ENCODE measurements around the gene IL18BP.

The IL18BP gene

DNA sequence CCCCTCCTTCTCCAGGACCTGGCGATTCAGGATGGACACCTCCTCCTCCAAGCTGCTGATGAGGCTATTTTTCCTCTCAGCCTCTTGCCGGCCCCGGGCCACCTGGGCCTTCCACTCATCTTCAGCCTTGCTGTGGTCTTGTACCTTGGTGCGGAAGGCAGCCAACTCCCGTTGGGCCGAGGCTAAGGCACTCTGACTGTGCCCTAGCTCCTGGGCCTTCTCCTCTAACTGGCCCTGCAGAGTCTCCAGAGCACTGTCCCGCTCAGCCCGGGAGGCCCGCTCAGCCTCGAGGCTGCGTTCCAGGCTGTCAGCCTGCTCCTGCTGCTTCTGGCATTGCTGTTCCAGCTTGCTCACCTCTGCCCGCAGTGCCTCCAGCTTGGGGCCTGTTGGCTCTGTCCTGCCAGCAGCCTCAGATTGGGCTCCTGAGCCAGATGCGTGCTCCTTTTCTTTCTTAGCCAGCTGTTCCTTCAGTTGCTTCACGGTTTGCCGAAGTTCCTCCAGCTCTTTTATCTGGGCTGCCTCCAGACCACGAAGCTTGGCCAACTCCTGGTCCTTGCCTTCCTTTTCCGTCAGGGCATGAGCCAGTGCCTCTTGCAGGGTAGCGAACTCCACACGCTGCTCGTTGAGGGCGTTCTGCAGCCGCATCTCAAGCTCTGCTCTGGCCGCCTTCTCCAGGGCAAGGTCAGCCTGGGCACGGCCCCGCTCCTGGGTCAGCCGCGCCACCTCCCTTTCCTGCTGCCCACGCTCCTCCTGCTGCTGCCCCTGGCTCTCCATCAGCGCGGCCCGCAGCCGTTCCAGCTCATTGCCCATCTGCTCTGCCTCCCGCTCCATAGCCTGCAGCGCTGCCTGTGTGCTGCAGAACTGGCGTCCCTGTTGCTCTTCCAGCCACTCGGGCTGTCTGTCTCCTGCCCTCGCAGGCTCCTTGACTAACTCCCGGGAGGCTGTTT is 15.3 kb downstream of the IL18BP start:
- no peak for DNase-seq

DNA sequence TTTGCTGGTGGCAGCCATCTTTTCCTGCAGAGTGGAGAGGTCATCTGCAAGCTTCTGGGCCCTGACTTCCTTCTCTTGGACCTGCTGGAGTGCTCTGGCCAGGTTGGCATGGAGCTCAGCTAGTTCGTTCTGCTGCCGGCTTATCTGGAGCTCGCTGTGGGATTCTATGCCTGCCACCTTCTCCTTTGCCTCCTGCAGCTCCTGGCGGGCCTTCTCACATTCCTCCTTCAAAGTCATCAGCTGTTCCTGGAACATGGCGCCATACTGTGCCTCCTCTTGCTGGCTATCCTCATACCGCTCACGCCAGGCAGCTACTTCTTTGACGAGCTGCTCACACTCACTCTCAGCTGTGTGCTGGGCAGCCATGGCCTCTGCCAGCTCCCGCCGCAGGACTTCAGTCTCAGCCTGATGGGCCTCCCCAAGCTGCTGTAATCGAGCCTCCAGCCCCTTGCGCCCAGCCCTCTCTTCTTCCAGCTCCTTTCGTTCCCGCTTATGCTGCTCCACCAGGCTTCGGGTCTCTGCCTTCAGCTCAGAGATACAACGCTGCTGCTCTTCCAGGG is 16.1 kb downstream of the IL18BP start:
- no peak for DNase-seq

DNA sequence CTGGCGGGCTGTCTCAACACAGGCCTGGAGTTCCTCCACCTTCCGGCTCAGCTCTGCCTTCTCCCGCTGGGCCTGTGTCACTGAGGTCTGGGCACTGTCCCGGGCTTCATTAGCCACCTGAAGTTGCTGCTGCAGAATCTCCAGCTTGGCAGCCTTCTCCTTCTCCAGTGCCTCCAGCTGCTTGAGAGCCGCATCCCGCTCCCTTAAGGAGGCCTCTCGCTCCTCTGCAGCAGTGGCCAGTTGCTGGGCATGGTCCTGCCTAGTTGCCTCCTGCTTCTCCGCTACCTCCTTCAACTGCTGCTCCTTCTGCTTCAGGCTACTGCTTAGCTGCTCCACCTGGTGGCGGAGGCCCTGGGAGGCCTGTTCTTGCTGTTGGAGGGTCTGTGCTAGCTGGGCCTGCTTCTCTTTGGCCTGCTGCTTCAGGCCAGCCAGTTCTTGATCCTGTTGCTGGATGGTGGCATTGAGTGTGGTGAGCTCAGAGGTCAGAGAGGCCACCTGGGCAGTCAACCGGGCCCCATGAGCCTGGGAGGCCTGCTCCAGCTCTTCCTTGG is 16.9 kb downstream of the IL18BP start:
- no peak for DNase-seq

DNA sequence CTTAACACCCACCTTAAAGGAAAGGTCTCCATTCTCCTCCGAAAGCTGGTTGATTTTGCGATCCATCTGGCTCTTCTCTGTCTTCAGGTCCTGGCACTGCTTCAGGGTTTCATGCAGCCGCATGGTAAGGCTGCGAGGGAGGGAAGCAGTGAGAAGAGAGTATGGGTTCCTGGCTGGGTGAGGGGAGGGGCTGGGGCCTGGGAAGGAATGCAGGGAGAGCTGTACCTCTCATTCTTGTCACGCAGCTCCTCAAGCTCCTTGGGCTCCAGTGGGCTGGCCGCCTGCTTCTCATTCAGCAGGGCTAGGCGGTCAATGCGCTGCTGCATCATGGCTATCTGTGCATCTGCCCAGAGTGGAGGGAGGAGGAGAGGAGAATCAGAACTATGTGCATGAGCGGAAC is 19.5 kb downstream of the IL18BP start:
- no peak for DNase-seq

DNA sequence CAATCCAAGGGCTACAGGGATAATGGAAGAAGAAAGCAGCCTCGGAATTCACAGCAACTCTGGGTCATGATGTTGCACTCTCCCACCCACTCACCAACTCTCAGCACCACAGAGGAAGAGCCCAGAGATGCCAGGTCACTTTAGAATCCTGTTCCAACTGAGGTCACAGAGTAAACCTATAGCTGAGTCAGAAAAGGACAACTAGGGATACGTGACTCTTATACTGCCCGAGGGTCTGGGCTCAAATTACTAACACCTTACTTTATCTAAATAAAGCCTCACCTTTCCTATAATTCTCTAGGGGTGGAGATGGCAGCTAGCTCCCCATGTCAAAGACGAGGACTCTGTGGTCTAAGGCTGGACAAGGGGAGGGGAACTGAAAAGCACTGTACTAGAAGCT is 24.6 kb downstream of the IL18BP start:
- no peak for DNase-seq

DNA sequence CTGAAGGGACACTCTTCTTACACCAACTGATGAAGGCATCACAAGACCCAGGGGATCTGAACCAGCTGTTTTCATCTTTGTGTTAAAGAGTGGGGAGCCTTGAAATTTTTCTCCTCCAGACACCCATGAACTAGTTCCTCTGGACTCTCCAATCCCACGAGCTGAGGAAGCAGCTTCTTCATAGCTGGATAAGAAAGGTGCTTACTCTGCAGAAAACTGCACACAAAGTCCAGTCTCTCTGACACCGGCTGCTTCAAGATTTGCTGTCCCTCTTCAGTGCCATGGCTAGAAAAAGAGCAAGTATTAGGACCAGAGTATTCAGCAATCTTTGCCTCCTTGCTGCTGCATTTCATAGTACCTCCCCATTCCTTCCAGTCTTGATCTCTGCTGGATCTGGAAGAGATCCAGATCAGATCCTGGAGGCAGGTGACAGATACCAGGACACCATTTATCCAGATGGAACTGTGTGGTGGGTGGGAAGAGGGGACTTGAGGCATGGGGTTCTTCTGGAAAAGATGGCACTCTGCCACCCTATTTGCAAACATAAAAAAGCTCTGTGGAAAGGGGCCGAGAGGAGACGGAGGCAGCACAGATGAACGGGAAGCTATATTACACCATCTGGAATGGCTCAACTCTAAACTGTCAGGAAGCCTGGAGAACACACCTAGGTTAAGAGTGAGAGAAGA is 25.5 kb downstream of the IL18BP start:
- no peak for DNase-seq

DNA sequence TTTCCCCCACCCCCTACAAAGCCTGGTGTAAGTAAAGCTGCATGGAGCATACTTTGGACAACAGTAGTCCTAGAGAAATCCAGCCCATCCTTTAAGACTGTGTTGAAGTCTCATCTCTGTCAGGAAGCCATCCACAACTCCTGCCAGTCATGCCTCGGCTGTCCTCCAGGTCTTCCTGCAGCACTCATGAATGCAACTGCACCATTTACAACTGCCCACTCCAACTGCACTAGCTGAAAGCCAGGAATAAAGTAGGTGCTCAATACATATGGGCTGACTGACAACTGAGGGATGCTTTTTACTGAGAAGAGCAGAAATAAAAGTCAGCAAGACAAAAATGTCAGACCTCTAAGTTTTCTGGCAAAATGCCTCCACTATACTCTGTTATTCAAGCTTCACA is 27.4 kb downstream of the IL18BP start:
- no peak for DNase-seq

DNA sequence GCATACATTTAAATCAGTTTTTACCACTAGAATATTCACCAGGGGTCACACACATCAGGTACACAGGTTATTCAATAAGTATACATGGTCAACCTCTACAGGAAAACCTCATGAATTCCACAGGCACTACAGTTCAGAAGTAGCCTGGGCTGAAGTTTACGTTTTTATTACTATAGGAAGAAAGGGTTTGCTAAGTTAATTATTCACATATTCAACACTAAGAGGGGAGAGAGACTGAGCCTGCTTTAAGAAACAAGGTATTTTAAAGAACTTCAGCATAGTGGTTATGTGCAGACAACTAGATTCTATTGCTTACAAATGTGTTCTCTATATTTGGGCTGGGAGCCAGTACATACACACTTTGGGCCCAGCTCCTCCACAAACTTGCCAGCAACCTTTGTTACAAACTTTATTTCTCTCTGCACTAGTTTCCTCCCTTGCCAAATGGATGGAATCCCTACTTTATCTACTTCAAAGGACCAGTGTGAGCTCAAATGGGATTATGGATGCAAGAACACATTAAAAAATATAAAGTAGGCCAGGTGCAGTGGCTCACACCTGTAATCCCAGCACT is 31.9 kb downstream of the IL18BP start:
- DNase-seq = no peak

DNA sequence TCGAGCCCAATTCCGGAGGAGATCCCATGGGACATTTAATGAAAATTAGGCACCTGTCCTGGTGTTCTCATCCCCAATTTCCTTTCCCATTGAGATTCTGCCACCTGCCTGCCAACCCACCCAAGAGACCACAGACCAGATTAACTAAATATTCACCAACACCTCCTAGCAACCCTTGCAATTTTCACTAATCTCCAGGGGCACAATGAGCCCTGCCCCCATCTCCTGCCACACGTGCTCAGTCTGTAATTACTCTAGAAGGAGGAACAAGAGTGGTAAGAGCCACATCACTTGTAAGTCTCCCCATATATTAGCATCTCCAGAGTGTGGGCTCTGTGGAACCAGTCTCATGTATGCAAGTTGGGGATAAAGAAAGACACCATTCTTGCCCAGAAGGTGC is 38.0 kb downstream of the IL18BP start:
- DNase-seq = no peak

DNA sequence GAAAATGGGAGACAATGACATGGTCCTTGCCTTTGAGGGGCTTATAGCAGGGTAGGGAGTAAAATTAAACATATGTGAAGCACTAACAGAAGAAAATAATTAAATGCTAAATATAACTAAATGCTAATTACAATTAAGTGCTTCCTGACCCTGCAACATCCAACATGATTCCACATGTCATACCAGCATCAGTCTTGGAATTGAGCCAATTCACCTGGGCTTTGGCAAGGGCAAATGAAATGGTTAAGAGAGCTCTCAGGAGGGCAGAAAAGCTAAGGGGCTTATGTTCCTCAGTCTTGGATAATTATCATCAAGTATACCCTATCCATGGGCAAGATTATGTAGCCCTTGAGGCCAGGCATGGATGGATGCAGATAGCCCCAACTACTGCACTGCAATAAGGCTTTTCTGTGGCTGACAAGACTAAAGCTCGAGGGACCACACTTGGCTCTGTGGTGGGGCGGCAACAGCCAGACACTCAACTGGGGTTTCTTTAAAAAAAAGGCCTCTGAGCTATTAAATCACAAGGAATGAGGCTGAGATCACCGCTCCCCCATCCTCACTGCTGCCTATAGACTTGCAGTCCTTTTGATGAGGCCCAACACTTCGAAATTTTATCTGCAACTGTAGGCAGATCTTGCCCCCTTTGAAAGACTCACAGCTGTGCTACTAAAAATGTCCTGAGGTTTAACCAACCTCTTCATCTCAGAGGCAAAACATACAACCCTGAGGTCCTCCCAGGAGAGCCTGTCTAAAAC is 39.0 kb downstream of the IL18BP start:
- no peak for DNase-seq

DNA sequence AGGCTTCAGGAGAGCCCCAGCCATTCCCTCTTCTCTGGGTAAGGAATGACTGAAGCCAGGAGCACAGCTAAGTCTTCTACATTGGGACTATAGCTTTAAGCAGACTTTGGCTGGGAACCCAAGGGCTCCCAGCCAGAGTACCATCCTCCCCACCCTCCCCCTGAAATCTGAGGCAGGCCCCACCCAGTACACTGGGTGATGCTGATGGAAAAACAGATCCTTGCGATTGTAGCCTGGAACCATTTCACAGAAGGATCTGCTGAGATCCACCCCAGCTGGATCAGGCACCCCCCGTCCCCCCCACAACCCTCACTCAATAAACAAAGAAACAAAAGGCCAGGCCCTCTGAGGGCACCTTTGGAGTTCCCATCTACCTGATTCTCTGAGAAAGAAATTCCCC is 39.8 kb downstream of the IL18BP start:
- no peak for DNase-seq

DNA sequence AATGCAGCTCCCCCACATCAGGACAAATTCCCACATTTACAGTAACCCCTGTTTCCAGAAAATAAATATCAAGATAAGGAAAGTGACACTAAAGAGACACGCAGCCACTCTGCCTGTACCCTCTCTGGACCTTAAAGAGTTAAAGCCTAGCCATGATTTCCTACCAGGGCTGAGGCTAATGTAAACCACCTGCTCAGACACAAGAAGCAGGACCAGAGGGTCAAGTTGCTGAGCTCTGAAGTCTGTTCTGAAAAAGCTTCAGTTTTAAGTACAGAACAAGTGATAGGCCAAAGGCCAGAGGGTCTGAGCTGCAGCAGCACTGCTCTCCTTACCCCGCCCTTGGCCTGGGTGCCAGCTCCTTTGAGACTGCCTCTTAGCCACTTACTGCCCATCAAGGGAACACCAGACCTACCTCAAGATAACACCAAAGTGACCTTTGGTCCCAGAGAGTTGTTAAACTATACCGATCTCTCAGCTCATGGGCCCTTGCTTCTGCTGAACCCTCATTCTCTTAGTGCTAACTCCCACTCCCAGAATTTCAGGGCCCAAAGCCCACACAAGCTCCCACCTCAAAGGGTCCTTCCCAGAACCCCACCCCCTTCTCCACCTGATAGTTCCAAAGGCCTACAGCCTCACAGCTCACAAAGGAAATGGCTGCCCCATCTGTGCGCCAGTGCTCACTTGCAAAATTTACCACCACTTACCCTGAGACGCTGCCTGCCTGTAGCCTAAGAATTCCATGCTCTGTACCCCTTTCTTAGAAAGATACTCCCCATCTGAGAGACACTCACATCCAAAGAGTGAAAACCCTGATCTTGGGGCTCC is 40.5 kb downstream of the IL18BP start:
- no peak for DNase-seq

DNA sequence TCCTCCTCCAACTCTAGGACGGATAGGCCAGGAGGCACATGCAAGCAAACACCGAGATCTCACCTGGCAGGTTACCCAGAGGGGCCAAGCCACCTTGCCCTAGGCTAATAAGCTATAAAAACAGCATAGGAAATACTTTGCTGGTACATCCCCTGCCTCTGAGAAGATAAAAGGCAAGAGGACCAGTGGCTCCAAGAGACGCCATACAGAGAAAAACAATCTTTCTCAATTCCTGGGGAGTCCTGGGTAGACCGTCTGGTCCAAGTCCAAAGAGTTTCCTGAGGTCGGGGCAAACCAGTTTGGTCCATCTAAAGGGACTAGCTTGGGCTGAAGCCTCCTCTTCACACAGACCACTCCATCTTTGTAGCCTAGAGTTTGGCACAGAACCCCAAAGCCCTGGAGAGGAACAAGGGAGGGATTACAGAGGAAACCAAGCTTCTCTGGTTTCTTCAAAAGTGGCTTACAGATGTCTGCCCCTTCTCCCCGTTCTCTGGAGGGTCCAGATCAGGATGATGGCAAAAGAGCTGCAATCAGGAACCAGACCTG is 41.2 kb downstream of the IL18BP start:
- DNase-seq = no peak

DNA sequence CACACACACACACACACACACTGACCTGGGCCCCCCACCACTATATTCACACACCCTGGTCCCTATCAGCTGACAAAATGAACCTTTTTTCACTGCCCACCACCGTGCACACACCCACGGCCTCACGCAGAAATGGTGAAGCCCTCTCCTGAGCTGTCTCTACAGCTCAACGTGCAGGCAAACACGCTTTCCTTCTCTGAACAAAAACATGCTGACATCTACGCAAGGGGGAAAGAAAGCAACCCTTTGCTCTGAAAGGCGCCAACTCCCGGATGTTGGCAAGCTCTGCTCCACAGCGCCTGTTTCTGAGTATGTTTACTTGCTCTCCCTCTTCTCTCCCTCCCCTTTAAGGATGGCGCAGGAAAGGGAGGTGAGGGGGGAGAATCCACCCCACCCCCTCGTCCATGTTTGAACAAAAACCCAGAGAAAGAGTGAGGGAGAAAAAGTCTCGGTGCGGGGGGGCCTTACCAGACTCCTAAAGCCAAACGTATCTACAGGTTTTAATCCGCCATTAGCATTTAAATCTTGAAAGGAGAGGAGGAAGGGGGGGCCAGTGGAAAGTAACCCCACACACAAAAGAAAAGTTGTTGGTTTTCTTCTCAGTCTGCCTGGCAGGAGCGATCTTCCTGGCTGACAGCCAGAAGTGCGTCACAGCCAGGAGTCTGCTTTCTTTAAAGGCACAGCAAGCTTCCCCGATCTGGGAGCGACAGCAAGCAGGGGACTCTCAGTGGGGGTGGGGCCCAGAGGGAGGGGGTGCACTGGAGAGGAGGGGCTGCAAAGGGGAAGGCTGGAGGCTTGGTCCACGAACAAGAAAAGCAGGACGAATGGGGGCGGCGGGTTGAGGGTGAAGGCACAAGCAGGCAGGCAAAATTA is 42.0 kb downstream of the IL18BP start:
- peak; percentile 65 for DNase-seq

DNA sequence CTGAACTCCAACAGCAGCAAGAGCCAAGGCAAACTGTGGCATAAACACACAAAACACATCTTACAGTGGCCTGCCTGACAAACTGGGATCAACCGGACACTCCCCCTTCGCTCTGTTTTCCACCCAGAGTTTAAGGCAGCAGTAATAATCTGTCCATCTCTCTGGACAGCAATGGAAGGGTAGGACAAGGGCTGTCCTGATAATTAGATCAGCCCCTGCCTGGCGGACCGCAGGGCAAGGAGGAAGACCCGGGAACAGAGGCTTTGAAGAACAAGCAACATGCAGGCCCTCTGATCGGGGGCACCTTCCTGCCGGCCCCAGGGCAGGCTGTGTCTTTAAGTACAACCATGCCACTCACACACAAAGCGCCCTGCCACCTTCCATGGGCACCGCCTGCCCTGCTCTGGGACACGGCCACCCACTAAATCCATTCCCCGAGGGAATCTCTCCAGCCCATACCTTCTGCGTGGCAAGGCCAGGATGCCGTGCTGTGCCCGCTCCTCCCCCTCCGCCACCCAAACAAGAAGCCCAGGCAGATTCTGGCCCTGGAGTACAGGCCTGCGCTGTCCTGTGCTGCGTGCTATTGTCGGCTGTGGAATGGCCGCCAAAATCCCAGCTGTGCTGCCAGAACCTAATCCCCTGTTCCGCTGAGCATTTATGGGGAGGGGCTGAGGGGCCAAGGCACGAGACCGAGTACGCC is 42.8 kb downstream of the IL18BP start:
- peak; percentile 44 for DNase-seq

DNA sequence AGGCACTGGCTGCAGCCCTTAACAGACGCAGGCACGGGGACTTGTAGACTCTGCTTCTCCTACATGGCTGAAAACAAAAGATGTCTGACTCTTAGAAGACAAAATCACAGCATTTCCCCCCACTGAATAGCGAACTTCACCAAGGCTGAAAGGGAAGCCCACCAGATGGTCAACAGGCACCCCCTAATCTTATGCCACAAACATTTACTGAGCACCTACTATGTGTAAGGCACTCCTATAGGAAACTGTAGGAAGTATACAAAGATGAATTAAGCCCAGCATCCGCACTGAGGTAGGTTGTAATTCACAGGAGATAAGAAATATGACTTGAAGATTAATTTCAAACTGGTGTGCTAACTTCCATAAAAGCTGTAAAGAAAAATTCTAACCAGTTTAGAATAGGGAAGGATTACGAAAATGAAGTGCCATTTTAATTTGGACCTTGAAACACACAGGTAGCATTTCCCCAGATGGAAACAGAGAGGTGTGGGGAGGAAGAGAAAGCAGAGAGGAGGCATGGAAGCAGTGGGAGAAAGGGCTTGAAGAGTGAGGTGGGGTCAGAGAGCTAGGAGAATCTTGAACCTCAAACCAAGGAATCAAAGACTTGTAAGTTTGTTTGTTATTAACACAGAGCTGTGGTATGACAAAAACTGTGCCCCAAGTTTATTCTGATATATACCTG is 43.5 kb downstream of the IL18BP start:
- DNase-seq = no peak

DNA sequence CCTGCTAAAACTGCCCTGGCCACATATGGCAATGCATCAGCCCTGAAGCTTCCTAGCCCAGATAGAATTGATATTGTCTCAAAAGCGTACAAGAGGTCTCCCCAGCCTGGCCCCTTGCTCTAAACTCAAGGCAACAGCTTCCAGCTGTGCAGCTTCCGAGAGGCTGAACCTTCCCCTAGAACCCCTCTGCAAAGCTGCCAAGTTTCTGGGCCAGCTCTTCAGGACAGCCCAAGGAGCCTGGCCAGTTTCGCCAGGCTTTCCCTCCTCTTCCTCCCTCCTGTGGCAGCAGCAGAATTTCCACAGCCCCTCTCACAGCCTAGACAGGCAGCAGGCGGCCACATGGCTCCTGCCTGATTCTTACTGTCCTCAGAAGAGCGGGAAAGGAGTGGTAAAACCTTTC is 47.1 kb downstream of the IL18BP start:
- no peak for DNase-seq

DNA sequence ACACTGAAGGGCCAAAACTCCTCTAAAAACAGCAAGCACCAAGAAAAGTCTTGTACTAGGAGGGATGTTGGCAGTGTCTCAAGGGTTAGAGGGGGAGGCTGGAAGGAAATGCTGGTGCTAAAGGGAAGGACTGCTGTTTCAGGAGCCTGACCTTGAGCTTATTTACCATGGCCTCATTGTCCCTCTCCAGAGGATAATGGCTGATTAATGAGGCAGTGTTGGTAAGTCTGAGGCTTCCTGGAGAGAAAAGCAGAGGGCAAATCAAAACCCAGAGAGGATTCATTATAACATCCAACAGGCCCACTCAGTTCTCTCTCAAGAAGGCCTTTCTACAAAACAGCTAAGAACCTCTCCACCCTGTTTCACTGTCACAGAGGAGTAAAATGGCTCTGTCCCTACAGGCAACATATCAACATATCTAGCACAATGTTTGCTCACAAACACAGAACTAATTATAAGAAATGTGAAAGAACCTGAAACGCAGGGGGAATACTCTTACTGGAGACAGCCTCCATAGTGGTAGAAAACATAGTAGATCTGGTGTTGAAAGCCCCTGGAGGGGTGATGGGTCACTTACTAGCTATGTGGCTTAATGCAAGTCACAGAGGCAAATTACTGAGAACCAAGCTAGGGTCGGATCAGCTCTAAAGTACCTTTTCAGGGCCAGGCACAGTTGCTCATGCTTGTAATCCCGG is 50.2 kb downstream of the IL18BP start:
- DNase-seq = no peak
